GM19438 (cell line): ENCODE data around the gene KCNIP1.

Source experiments
- ATAC-seq: cut with Tn5 transposase; IDR thresholded peaks from one replicate; pipeline ENCODE4 v1.9.1; 2021; ENCODE audit warnings: low read depth; ENCODE audit not compliant: unreplicated experiment

KCNIP1 gene

GRCh38 chr5:170589643-170590042, 85.8 kb downstream of the KCNIP1 start:
- ATAC-seq: no peak

DNA sequence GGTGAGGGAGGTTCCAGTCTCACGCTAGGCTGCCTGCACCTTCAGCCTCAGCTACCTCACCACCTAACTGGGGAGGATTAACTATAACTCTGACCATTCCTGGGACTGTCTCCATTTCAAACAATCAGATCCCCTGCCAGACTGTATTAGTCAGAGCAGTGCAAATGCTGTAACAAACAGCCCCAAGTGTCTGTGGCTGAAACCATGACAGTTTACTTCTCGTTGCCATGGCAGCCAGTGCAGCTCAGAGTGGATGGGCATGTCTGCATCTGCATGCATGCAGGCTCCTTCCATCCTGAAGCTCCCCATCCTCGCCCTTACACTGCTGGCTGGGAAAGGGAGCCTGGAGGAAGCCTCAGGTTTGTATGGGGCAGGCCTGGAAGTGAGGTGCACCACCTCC, 86.7 kb downstream of the KCNIP1 start:
- no peak for ATAC-seq

- ATAC-seq: no peak
Observed at GRCh38 chr5:170591054-170591453, 87.2 kb downstream of the KCNIP1 start.

DNA sequence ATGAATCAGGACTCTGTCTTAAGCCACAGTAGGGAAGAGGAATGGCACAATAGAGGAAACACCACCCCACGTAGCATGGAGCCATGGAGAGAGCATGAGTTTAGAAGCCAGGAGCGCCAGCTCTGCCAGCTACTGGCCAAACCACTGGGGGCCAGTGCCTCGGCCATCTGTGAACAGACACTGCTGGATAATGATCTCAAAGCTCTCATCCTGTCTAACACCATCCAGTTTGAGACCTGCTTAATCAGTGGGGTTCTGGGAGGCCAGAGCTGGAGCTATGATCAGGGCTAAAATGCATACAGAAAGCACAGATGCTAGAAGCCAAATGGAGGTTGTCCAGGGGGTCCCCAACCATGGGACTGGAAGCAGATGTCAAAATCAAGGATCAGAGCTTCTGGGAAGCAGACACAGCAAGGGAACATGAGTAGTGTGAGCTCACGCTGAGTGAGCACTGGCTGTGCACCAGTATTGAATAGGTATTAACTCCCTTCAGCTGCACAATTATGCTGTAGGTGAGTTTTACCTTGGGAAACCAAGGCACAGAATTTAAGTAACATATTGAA, 92.7 kb downstream of the KCNIP1 start:
- no peak for ATAC-seq

GRCh38 chr5:170597109-170597751, 93.4 kb downstream of the KCNIP1 start:
- ATAC-seq: no peak

GRCh38 chr5:170597872-170598271, 94.1 kb downstream of the KCNIP1 start:
- ATAC-seq: no peak

DNA sequence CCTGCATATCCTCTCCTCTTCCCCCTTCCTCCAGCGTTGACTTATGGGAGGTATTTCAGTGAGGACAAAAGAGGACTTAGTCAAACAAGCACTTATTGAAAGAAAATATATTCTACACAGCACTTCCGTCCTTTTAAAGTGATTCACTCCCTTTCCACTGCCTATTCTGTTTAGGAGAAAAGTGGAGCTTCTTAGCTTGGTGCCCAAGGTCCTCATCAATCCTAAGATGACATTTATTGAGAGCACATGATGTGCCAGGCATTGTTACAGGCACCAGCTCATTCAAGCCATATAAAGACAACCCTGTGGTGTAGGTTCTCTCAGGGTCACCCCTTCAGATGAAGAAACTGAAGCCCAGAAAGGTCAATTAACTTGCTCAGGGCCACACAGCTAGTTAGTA, 95.9 kb downstream of the KCNIP1 start:
- no peak for ATAC-seq

DNA sequence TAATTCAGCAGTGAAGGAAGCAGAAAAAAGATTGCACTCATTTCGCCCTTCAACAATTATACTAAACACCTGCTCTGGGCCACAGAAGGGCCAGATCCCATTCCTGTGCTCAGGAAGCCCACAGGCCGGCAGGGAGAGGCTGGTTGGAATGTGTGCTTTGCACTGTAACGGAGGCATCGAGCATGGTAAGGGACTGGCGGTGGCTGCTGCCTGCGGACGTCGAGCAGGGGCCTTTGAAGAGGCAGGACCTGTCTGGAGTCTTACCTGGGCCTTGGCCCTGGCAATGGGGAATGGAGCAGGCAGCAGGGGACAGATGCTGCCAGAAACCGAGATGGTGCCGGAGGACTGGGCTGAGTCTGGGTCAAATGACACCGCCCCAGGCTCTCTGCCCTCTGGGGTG, 97.8 kb downstream of the KCNIP1 start:
- ATAC-seq: no peak

DNA sequence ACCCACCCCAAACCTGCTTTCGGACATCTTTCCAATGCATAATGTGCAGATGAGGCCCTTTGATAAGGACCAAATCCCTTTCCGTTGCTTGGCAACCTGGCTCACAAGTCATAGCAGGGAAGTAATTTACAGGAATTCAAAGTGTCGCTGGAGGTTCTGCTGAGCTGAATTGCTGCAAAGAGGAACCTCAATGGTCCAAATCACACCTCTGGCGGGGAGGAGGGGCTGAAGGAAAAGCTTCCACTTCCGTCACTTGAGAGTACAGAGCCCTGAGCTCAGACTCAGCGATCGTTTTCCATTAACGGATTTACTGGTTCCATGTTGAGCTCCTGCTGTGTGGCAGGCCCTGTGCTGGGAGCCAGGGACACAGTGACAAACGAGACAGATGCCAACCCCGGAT, 99.3 kb downstream of the KCNIP1 start:
- no peak for ATAC-seq

GRCh38 chr5:170603578-170604565, 100.1 kb downstream of the KCNIP1 start:
- ATAC-seq: peak; percentile 67

DNA sequence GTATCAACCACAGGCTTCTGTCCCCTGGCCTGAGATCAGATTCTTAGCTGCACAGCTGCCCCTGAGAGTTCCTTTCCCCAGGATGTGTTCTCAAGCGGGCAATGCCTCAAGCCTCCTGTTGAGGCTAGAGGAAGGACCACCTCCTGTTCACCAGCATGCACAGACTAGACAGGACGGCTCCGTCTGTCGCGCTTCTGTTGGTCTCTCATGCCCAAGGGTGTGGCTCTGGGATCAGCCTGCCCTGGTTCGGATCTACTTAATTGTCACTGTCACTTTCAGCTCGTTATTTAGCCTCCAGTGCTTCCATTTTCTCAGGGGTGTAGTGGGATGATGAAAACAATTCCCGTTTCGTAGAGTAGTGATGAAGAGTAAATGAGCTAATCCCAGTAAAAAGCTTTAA, 103.1 kb downstream of the KCNIP1 start:
- ATAC-seq: no peak

DNA sequence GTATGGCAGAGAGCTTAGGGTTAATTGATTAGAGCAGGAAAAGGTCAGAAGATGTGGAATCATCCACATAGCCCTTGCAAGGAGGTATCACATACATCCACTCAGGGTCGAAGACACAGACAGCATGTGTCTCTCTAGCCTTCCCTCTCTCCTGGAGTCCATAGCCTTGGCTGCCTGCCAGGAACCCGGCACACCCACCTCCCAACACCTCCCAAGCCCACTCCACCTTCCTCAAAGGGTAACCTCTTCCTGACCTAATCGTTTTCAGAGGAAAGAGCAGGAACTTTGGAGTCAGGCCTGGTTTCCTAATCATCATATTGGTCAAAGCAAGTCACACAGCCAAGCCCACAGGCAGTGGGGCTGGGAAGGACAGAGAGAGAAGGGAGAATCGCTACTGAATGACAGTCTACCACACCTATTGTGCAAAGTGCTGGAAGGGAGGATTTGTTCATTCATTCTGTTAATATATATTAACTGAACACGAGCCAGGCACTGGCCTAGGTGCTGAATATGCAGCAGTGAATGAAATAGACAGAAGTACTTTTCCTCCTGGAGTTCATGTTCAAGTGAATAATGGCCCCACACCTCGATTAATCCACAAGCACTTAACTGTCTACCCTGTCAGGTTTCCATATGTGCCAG, 107.8 kb downstream of the KCNIP1 start:
- no peak for ATAC-seq

DNA sequence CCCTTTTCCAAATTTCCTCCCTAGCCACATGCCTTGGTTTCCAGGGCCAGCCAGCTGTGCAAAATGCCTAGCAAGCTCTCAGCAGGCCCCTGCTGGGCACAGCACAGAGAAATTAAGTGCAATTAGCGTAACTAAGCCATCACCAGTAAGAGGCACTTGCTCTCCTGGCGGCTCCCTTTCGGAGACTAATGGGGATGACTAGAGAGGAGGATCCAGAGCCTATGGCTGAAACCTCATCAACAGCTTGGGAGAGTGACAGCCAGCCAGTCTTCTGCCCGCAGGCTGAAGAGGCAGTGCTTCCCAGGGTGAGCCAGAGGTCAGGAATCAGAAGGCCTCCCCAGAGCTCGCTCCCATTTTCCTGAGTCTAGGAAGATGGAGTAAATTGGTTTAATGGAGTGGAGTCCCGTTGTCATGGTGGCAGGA, 108.4 kb downstream of the KCNIP1 start:
- ATAC-seq: no peak

- no peak for ATAC-seq
Observed at GRCh38 chr5:170614065-170614490, 110.3 kb downstream of the KCNIP1 start.

DNA sequence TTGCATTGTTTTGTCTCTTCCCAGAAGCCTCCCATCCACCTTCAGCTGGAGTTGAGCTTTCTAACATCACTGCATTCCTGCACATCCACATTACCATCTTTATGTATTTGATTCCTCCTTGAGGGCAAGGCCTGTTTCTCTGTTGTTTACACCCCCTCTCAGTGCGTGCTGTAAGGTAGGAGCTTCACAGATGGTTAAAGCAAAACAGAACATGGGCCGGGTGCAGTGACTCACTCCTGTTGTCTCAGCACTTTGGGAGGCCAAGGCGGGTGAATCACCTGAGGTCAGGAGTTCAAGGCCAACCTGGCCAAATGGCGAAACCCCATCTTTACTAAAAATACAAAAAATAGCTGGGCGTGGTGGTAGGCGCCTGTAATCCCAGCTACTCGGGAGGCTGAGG, 110.9 kb downstream of the KCNIP1 start:
- ATAC-seq: no peak

DNA sequence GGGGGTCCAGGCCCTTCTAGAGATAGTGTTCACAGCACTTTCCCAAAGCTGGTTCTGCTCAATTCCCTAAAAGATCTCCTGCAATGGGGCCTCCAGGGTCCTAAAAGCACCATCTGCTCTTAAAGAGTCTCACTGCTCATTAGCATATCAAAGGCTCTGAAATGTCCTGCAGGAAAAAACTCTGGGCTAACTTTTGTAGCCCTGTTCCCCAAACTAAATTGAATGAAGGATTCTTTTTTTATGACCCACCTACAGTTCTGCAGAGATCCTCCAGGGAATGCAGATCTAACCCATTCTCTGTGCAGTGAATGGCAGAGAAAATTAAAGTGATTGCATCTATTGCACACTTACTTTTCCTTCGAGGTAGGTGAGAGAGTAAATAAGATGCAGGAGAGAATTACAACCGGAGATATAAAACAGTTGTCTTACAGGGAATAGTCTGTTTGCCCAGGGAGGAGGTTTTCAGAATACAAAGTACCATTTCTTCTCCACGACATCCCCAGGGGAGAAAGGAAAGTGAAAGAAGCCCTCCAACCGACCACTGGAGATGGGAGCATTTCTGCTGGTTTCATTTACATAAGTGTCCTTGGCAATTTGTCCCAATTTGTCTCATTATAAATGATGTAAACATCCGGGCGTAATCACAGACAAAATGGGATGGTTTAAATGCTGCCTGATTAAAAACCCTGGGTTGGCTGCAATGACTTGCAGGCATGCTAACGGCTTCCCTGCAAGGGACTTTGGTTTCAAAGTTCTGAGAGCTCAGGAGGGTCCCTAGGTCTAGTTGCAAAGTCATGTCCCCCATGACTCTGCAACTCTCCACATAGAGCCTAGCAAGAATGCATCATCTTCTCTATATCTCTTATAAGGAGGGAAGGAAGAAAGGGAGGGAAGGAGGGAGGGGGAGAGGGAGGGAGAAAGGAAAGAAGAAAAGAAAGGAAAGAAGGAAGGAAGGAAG, 114.0 kb downstream of the KCNIP1 start:
- no peak for ATAC-seq

- no peak for ATAC-seq
Observed at GRCh38 chr5:170619869-170620268, 116.0 kb downstream of the KCNIP1 start.

DNA sequence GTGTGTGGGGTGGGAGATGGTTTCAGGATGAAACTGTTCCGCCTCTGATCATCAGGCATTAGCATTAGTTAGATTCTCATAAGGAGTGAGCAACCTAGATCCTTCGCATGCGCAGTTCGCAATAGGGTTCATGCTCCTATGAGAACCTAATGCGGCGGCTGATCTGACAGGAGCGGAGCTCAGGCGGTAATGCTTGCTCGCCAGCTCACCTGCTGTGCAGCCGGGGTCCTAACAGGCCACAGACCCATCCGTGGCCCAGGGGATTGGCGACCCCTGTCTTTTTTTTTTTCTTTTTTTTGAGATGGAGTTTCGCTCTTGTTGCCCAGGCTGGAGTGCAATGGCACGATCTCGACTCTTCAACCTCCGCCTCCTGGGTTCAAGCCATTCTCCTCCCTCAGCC, 119.1 kb downstream of the KCNIP1 start:
- ATAC-seq: no peak

- no peak for ATAC-seq
Observed at GRCh38 chr5:170623576-170624181, 119.9 kb downstream of the KCNIP1 start.
